Measurements from ENCODE around the gene AGPAT4.

The AGPAT4 gene

GRCh38 chr6:161254126-161254463, 19.8 kb downstream of the AGPAT4 start:
- no peak for DNase-seq (ENCODE audit: low read depth)
- TF ChIP-seq, protein P1, sequence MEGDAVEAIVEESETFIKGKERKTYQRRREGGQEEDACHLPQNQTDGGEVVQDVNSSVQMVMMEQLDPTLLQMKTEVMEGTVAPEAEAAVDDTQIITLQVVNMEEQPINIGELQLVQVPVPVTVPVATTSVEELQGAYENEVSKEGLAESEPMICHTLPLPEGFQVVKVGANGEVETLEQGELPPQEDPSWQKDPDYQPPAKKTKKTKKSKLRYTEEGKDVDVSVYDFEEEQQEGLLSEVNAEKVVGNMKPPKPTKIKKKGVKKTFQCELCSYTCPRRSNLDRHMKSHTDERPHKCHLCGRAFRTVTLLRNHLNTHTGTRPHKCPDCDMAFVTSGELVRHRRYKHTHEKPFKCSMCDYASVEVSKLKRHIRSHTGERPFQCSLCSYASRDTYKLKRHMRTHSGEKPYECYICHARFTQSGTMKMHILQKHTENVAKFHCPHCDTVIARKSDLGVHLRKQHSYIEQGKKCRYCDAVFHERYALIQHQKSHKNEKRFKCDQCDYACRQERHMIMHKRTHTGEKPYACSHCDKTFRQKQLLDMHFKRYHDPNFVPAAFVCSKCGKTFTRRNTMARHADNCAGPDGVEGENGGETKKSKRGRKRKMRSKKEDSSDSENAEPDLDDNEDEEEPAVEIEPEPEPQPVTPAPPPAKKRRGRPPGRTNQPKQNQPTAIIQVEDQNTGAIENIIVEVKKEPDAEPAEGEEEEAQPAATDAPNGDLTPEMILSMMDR (conservative IDR thresholded peaks at IDR 0.05; ENCODE audit: low read length) = no peak
- no peak overlapping the region for H3K4me3 ChIP-seq (ENCODE audit: low read length)

GRCh38 chr6:161251345-161251744, 22.5 kb downstream of the AGPAT4 start:
- TF ChIP-seq, protein P1 (conservative IDR thresholded peaks at IDR 0.05; ENCODE audit: low read length) = no peak
- no peak overlapping the region for H3K4me3 ChIP-seq (ENCODE audit: low read length)
- no peak for DNase-seq (ENCODE audit: low read depth)

DNA sequence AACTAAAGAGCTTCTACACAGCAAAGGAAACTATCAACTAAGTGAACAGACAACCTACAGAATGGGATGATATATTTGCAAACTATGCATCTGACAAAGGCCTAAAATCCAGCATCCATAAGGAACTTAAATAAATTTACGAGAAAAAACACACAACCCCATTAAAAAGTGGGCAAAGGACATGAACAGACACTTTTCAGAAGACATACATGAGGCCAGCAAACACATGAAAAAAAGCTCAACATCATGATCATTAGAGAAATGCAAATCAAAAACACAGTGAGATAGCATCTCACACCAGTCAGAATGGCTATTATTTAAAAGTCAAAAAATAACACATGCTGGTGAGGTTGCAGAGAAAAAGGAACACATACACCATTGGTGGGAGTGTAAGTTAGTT, 24.5 kb downstream of the AGPAT4 start:
- TF ChIP-seq, protein P1 (conservative IDR thresholded peaks at IDR 0.05; ENCODE audit: low read length) = no peak
- H3K4me3 ChIP-seq (ENCODE audit: low read length) = no peak overlapping the region
- no peak for DNase-seq (ENCODE audit: low read depth)

DNA sequence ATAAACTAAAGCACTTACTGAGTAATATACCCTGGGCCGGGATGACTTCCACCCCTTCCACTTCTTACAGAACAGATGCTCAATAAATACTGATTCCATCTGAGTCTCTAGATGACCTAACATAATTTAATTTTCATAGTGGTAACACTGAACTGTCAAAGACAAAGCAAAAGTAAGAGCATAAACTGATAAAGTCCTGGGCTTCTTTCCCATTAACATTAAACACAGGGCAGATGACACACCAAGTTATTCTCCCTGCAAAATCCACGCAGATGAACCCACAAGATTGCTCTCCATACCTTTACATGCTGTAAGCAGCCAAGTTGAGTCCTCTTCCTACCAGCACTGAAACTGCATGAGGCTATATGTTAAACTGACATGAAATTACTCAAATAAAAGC, 27.1 kb downstream of the AGPAT4 start:
- no peak overlapping the region for H3K4me3 ChIP-seq (ENCODE audit: low read length)
- TF ChIP-seq, protein P1 (conservative IDR thresholded peaks at IDR 0.05; ENCODE audit: low read length) = no peak
- no peak for DNase-seq (ENCODE audit: low read depth)

DNA sequence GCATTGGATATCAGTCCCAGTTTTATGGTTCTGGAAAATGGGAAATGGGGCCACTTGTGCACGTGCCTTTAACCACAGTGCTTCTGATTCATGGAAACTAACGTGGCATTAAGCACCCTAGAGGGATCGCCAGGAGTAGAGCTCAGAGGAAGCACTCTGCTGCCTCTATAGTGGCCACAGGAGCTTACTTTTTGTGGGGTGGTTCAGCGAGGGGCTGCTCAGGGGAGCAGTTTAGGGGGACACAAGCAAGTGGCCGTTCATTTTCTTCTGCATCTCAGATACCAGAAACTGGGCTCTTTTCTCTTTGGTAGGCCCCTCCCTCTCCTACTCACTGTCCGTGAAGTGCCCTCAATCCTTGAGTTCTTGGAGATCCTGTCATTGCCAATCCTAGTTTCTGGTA, 28.5 kb downstream of the AGPAT4 start:
- no peak overlapping the region for H3K4me3 ChIP-seq (ENCODE audit: low read length)
- TF ChIP-seq, protein P1 (conservative IDR thresholded peaks at IDR 0.05; ENCODE audit: low read length) = no peak
- no peak for DNase-seq (ENCODE audit: low read depth)

GRCh38 chr6:161244725-161245124, 29.1 kb downstream of the AGPAT4 start:
- TF ChIP-seq, protein P1 (conservative IDR thresholded peaks at IDR 0.05; ENCODE audit: low read length) = no peak
- H3K4me3 ChIP-seq (ENCODE audit: low read length) = no peak overlapping the region
- DNase-seq (ENCODE audit: low read depth) = no peak

- peak overlapping the region; percentile 51 for H3K4me3 ChIP-seq (ENCODE audit: low read length)
- TF ChIP-seq, protein P1 (conservative IDR thresholded peaks at IDR 0.05; ENCODE audit: low read length) = peak; percentile 27
- DNase-seq (ENCODE audit: low read depth) = peak; percentile 93
These were observed 30.8 kb downstream of the AGPAT4 start for GRCh38 chr6:161242779-161243693.
